ENCODE data around the gene ZNF316. TPM values are rescaled to one million over a fixed set of nuclear protein-coding genes. Genes with fewer than 3 reads are reported as not detected.

Gene ZNF316
- total and polyA plus RNA-seq, 10 of the 15 experiments (the other 5 are each of a cell fraction or from before 2014, with no cell fraction given) = 0.03 to 28.9 (median 5.7) TPM

GRCh38 chr7:6642239-6642839, 5.2 kb downstream of the ZNF316 start:
- in situ Hi-C loops (cut with MboI) = no loop called here
- no peak for DNase-seq (ENCODE audit: low read depth, low spot score)
- Histone ChIP-seq H3K27me3 (replicated peaks in 1 of 2; ENCODE audit: control insufficient read depth in 2 of 2, insufficient read depth in 2 of 2, low read length in 1 of 2) (no peaks in the 10 kb centered on the region), H3K4me3 (no peak overlapping the region), H3K9ac (ENCODE audit: control insufficient read depth, insufficient read depth, low read length) (no peak overlapping the region), H3K27ac (ENCODE audit: control insufficient read depth, insufficient read depth) (no peak overlapping the region), H3K36me3 (ENCODE audit: control insufficient read depth in 2 of 2, insufficient read depth in 2 of 2, low read length in 1 of 2) (peaks cover 5 to 28% of the 10 kb centered on the region in 2 experiments), H3K79me2 (ENCODE audit: control insufficient read depth, insufficient read depth, low read length) (peaks cover 17% of the 10 kb centered on the region), H3K9me3 (replicated peaks; ENCODE audit: control insufficient read depth, insufficient read depth, low read length) (no peaks in the 10 kb centered on the region; the same call in 2 of the 3 replicates), H2AFZ (ENCODE audit: control insufficient read depth, low read depth, low read length) (no peak overlapping the region), H4K20me1 (ENCODE audit: control insufficient read depth, insufficient read depth) (no peaks in the 10 kb centered on the region; the same call in 1 of the 2 replicates), H3K4me2 (ENCODE audit: control insufficient read depth, insufficient read depth) (no peak overlapping the region), H3K4me1 (ENCODE audit: control insufficient read depth, insufficient read depth, low read length) (peaks cover 6% of the 10 kb centered on the region; the same call in 1 of the 2 replicates)
- BruUV-seq (replicated peaks) = no TSS peak
- ChIA-PET CTCF (no interaction called here), SMC1A (ENCODE audit: uncharacterized antibody, unreplicated experiment) (no interaction called here), POLR2A (no interaction called here), RAD21 (ENCODE audit: unreplicated experiment) (no interaction called here)
- intact Hi-C loops (cut with micrococcal nuclease; ENCODE audit: unreplicated experiment) = no loop called here
- no peak for FAIRE-seq
- no peak for ATAC-seq
- 97% methylated on average over 24 of the region's 24 CpGs for WGBS (ENCODE audit: insufficient coverage, insufficient replicate concordance, low lambda C conversion rate, missing lambda C conversion rate)
- TF ChIP-seq RELB (IDR thresholded peaks at IDR 0.05; ENCODE audit: low read depth) = no peak
- no peak for TF ChIP-seq MEF2B (IDR thresholded peaks at IDR 0.05; ENCODE audit: partially characterized antibody, poor library complexity, severe bottlenecking)
- no peak for TF ChIP-seq IKZF1 (conservative IDR thresholded peaks at IDR 0.05)
- TF ChIP-seq E2F8 (IDR thresholded peaks at IDR 0.05; ENCODE audit: low read depth, partially characterized antibody) = no peak
- no peak for TF ChIP-seq PBX3 (IDR thresholded peaks at IDR 0.05; ENCODE audit: insufficient replicate concordance, low read depth, low read length)
- no peak for TF ChIP-seq SMARCA5 (IDR thresholded peaks at IDR 0.05)
- TF ChIP-seq SUPT20H (IDR thresholded peaks at IDR 0.05; ENCODE audit: borderline replicate concordance, control insufficient read depth, low read depth, low read length) = no peak
- no peak for TF ChIP-seq NR2F1 (conservative IDR thresholded peaks at IDR 0.05)
- TF ChIP-seq SMAD1 (IDR thresholded peaks at IDR 0.05; ENCODE audit: low read depth, partially characterized antibody) = no peak
- TF ChIP-seq PRDM15 (CRISPR knock-in tag; IDR thresholded peaks at IDR 0.05) = no peak
- no peak for TF ChIP-seq SKIL (IDR thresholded peaks at IDR 0.05; ENCODE audit: low read depth, poor library complexity, severe bottlenecking)
